Activated CD8-positive, alpha-beta memory T cell treated with anti-CD3 and anti-CD28 coated beads, Interleukin-2, amount 50 U/mL, for 1 hour (primary cell): Measurements from ENCODE around the gene NUDT21.
"Not testable (repeated sequence)": the region's sequence is repeated elsewhere in the genome, so short reads cannot be mapped to it uniquely, and the experiment has no call there.

Source experiments
- DNase-seq: peaks from one replicate; pipeline ENCODE4 v3.0.0-alpha.2; 2020; ENCODE audit errors: extremely low read depth

The NUDT21 gene

DNA sequence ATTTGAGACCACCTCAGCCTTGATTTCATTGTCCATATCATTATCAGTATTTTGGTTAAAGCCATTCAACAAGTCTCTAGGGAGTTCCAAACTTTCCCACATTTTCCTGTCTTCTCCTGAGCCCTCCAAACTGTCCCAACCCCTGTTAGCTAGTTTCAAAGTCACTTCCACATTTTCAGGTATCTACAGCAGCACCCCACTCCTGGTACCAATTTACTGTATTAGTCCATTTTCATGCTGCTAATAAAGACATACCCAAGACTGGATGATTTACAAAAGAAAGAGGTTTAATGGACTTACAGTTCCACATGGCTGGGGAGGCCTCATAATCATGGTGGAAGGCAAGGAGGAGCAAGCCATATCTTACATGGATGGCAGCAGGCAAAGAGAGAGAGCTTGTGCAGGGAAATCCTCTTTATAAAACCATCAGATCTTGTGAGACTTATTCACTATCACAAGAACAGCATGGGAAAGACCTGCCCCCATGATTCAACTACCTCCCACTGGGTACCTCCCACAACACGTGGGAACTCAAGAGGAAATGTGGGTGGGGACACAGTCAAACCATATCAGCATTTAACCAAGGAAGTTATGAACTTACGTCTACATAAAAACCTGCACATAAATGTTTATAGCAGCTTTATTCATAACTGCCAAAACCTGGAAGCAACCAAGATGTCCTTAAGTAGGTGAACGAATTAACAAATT, 70.2 kb downstream of the NUDT21 start:
- DNase-seq, result not testable (repeated sequence)
